ENCODE data around the gene RERE.

Gene RERE

DNA sequence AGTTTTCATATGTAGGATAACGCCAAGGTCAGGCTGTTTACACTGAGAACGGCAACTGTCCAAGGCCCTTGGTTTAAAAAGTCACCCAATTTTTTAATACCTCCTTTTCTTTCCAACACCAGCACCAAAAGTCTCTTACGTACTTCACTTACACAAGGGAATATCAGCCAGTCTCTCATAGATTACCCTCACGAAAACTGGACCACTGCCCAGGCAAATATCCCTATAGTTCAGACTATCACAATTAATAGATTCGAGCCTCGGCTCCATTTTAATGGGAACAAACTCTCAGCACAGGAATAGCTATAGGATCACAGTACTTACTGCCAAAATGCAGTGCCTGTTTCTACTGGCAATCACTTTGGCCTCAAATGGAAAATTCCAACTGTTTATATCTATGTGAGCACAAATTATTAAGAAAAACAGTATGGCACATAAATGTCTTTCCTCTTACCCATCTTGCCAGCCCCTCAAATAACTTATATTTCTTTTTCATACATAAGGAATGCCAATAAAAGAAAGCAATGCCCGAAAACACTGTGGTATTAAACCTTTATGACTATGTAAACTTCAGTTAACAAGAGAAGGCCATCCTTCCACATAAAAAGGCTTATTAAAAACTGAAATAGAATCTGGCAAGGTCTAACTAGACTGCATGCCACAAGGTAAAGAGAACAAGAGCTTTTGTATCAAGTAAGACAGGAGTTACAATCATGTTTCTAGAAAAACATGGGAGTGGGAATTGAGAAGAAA is 401.7 kb downstream of the RERE start:
- no peak for DNase-seq

GRCh38 chr1:8412183-8412831 is 405.1 kb downstream of the RERE start:
- no peak for DNase-seq

DNA sequence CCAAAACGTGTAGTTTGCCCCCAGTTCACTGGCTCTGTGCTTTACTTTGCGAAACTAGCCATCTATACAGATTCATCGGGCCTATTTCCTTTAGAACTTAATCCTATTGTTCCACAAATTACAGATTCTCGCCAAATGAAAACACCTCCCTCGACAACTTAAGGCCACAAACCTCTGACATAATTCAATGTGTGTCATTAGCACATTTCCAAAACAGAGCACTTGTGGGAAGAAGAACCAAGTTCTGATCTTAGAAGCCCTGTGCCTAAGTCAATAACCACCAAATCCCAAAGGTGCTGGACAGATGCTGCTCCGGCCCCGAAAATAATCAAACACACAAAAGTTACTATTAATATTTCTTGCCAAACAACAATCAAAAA is 405.6 kb downstream of the RERE start:
- DNase-seq = no peak

GRCh38 chr1:8410791-8411190 is 406.6 kb downstream of the RERE start:
- DNase-seq = no peak

- no peak for DNase-seq
Measured at GRCh38 chr1:8409606-8410005, 407.8 kb downstream of the RERE start.

GRCh38 chr1:8409106-8409505 is 408.3 kb downstream of the RERE start:
- no peak for DNase-seq

GRCh38 chr1:8408151-8408839 is 409.1 kb downstream of the RERE start:
- DNase-seq = no peak

DNA sequence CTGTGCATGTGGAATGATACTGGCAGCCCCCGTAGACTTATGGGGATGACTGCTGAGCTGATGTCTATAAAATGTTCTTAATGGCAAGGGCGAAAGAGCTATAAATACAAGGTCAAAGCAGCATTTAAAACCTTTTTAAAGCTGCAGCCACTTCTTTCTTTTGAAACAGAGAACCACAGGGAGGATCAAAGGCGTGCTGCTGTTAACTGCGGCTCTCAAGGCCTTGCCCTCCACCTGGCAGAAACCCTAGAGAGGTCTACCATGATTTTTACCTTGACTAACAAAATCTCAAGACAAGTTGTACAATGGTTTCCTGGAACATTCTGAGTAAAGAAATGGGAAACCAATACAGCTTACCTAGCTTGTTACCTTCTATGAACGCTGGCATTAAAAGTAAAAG is 409.8 kb downstream of the RERE start:
- DNase-seq = no peak

DNA sequence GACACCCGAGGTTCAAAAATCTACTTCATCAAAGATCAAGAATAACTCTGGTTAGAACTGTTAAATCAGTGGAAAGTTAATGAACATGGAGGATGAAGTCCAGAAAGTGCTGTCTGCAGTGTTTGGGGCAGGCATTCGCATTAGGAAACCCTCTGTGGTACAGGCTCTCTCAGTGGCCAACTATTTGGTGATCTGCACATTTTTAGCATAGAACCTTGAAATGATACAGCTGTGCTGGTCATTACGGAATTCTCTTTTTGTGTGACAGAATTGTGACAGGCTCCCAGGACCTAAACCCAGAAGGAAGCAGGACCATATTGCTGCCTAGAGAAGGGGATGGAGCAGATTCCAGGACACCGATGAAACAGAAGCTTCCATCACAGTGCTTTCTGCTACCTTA is 410.5 kb downstream of the RERE start:
- DNase-seq = no peak

DNA sequence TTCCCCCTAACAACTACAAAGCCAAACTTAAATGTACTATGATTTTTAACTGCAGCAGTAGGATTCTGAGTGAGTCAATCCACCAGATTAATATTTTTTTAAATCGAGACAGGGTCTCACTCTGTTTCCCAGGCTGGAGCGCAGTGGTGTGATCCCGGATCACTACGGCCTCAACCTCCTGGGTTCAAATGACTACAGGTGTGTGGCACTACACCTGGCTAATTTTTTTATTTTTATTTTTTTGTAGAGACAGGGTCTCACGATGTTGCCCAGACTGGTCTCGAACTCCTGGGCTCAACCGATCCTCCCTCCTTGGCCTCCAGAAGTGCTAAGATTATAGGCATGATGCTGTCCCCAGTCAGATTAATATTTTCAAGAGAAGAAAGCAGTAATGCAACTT is 411.4 kb downstream of the RERE start:
- no peak for DNase-seq

- DNase-seq = no peak
Measured at GRCh38 chr1:8404460-8405370, 412.7 kb downstream of the RERE start.

- DNase-seq = no peak
Measured at GRCh38 chr1:8402109-8402710, 415.2 kb downstream of the RERE start.

GRCh38 chr1:8398677-8399076 is 418.8 kb downstream of the RERE start:
- DNase-seq = no peak

- no peak for DNase-seq
Measured at GRCh38 chr1:8398086-8398485, 419.4 kb downstream of the RERE start.

GRCh38 chr1:8397511-8397910 is 419.9 kb downstream of the RERE start:
- DNase-seq = no peak

DNA sequence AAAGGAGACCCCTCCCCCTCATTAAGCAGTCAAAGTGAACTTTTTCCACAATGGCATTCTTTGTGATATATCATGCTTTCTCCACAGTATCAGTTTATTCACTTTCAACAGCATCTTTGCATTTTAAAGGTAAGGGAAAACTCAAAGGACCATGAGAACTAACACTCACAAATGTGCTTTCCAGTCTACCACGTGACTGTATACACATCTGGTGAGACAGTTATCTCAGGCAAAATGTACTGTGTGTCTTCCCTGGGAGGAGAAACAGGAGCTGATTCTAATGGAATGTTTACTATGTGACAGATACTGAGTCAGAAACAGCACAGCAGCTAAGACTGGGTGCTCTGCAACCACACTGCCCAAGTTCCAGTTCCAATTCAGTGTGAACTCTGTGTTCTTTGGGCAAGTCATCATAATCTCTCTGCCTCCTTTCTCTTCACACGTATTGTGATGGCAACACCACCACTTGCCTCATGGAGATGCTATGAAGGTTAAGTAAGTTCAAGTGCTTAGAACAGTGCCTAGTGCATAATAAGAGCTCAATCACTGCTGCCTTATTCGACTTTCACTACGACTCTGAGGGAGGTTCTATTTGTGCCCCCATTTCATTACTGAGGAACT is 420.5 kb downstream of the RERE start:
- no peak for DNase-seq

GRCh38 chr1:8396083-8396785 is 421.2 kb downstream of the RERE start:
- peak; percentile 34 for DNase-seq

GRCh38 chr1:8395433-8395866 is 422.0 kb downstream of the RERE start:
- DNase-seq = peak; percentile 46

- DNase-seq = peak; percentile 68
Measured at GRCh38 chr1:8394456-8395321, 422.8 kb downstream of the RERE start.

DNA sequence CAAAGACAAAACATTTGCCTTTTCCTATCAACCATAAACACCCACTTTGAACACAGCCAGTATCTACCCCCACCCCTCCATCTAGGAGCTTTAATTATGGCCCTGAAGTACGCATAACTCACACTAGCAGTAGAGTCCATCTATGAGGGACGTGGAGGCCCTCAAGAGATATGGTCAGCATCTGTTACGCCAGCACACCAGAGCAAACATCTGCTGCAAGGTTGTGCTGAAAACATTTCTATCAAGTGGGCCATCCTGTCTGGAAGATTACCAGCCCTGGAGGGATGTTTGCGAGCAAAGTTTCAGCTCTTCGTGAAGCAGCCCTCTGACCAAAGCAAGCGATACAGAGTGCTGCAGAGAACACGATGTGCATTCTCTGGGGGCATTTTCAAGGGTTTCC is 424.9 kb downstream of the RERE start:
- DNase-seq = peak; percentile 17
